Urothelium cell line (cell line): ENCODE measurements around the gene BBS2.

Experiments used
- DNase-seq: peaks from one replicate; pipeline ENCODE4 v3.0.0; 2011; ENCODE audit warnings: low spot score, mixed read lengths
- FAIRE-seq: peaks from 2 replicates; lab custom pipeline; 2011; peaks lifted over from hg19 to GRCh38; lab: Jason Lieb, UNC

Gene BBS2

GRCh38 chr16:56478281-56479049, 41.4 kb downstream of the BBS2 start:
- DNase-seq (no peak), FAIRE-seq (peak; percentile 77)

- DNase-seq: peak; percentile 73
- no peak for FAIRE-seq
Measured at GRCh38 chr16:56477096-56477878, 42.5 kb downstream of the BBS2 start.

- FAIRE-seq: no peak
- DNase-seq: no peak
Measured at GRCh38 chr16:56475201-56475600, 44.6 kb downstream of the BBS2 start.

GRCh38 chr16:56470666-56471065, 49.2 kb downstream of the BBS2 start:
- DNase-seq: no peak
- no peak for FAIRE-seq

GRCh38 chr16:56470232-56470631, 49.6 kb downstream of the BBS2 start:
- DNase-seq (no peak), FAIRE-seq (no peak)

GRCh38 chr16:56469748-56470147, 50.1 kb downstream of the BBS2 start:
- no peak for FAIRE-seq

GRCh38 chr16:56468800-56469199, 51.0 kb downstream of the BBS2 start:
- no peak for FAIRE-seq
- DNase-seq: no peak

More at GRCh38 chr16:56469748-56470147, 50.1 kb downstream of the BBS2 start:
- DNase-seq: no peak

- FAIRE-seq (no peak), DNase-seq (no peak)
Measured at GRCh38 chr16:56466344-56466743, 53.5 kb downstream of the BBS2 start.

- FAIRE-seq (no peak), DNase-seq (no peak)
Measured at GRCh38 chr16:56463153-56463552, 56.7 kb downstream of the BBS2 start.

GRCh38 chr16:56462064-56462796, 57.6 kb downstream of the BBS2 start:
- FAIRE-seq: no peak

GRCh38 chr16:56460101-56460500, 59.7 kb downstream of the BBS2 start:
- FAIRE-seq (no peak), DNase-seq (no peak)

More at GRCh38 chr16:56462064-56462796, 57.6 kb downstream of the BBS2 start:
- DNase-seq: no peak

GRCh38 chr16:56457927-56458470, 61.8 kb downstream of the BBS2 start:
- no peak for DNase-seq
- no peak for FAIRE-seq

- no peak for FAIRE-seq
- DNase-seq: peak; percentile 7
Measured at GRCh38 chr16:56451753-56452689, 67.8 kb downstream of the BBS2 start.

- FAIRE-seq (peak; percentile 85), DNase-seq (peak; percentile 100)
Measured at GRCh38 chr16:56450986-56451752, 68.7 kb downstream of the BBS2 start, which contains the start of the genes NUDT21 and OGFOD1. TSS of gene NUDT21 (minus strand) at chr16:56451332. CDS start at chr16:56451202, 130 bp downstream. TSS of gene OGFOD1 (plus strand) at chr16:56451554. CDS start at chr16:56451613, 59 bp downstream.

- no peak for FAIRE-seq
- peak; percentile 8 for DNase-seq
Measured at GRCh38 chr16:56450275-56450985, 69.4 kb downstream of the BBS2 start.

GRCh38 chr16:56448005-56448404, 71.8 kb downstream of the BBS2 start:
- no peak for DNase-seq
- no peak for FAIRE-seq

GRCh38 chr16:56447286-56447685, 72.5 kb downstream of the BBS2 start:
- no peak for DNase-seq
- no peak for FAIRE-seq

- FAIRE-seq (no peak), DNase-seq (no peak)
Measured at GRCh38 chr16:56438038-56438437, 81.8 kb downstream of the BBS2 start.
